Mesendoderm (in vitro differentiated cells): Measurements from ENCODE around the gene PIK3R3.

Experiments used
- DNase-seq: peaks from one replicate; pipeline ENCODE4 v3.0.0; 2013
- H2AK5ac ChIP-seq: 2 replicates; pipeline ENCODE4 v1.6.1; 2013; ENCODE audit warnings: low read length, inconsistent platforms
- H2BK120ac ChIP-seq: 2 replicates; pipeline ENCODE4 v1.6.1; 2013; ENCODE audit warnings: low read depth, mild to moderate bottlenecking, low read length, moderate library complexity, mixed read lengths
- H2BK15ac ChIP-seq: replicated peaks from 2 replicates; pipeline ENCODE4 v1.6.1; 2013; ENCODE audit warnings: low read depth, mild to moderate bottlenecking, moderate library complexity
- H2BK5ac ChIP-seq: 2 replicates; pipeline ENCODE4 v1.6.1; 2013; ENCODE audit warnings: low read length, inconsistent platforms
- H3K18ac ChIP-seq: 2 replicates; pipeline ENCODE4 v1.6.1; 2013; ENCODE audit warnings: mild to moderate bottlenecking, low read length, mixed read lengths
- H3K23ac ChIP-seq: one replicate; pipeline ENCODE4 v1.6.1; 2013; ENCODE audit warnings: low read length
- H3K27ac ChIP-seq: 2 replicates; pipeline ENCODE4 v1.5.1; 2013; ENCODE audit warnings: low read depth, mild to moderate bottlenecking, inconsistent platforms, low read length, moderate library complexity
- H3K27me3 ChIP-seq: 2 replicates; pipeline ENCODE4 v1.6.1; 2013; ENCODE audit warnings: low read length, control low read depth, mild to moderate bottlenecking, inconsistent platforms; ENCODE audit not compliant: insufficient read depth, poor library complexity
- H3K36me3 ChIP-seq: 2 replicates; pipeline ENCODE4 v1.6.1; 2013; ENCODE audit warnings: low read length, inconsistent platforms; ENCODE audit not compliant: control insufficient read depth, insufficient read depth
- H3K4ac ChIP-seq: one replicate; pipeline ENCODE4 v1.6.1; 2013; ENCODE audit warnings: low read depth, mild to moderate bottlenecking, low read length, moderate library complexity
- H3K4me1 ChIP-seq: 2 replicates; pipeline ENCODE4 v1.6.1; 2013; ENCODE audit warnings: low read depth, low read length, inconsistent platforms; ENCODE audit not compliant: control insufficient read depth
- H3K4me2 ChIP-seq: 2 replicates; pipeline ENCODE4 v1.6.1; 2013; ENCODE audit warnings: low read length
- H3K4me3 ChIP-seq: 2 replicates; pipeline ENCODE4 v1.5.1; 2013; ENCODE audit warnings: mild to moderate bottlenecking, low read length
- H3K56ac ChIP-seq: one replicate; pipeline ENCODE4 v1.6.1; 2013; ENCODE audit warnings: low read length
- H3K79me1 ChIP-seq: 2 replicates; pipeline ENCODE4 v1.6.1; 2013; ENCODE audit warnings: low read length, inconsistent platforms
- H3K79me2 ChIP-seq: 2 replicates; pipeline ENCODE4 v1.6.1; 2013; ENCODE audit warnings: mild to moderate bottlenecking, low read length; ENCODE audit not compliant: control insufficient read depth, insufficient read depth
- H3K9ac ChIP-seq: 2 replicates; pipeline ENCODE4 v1.6.1; 2013; ENCODE audit warnings: low read length, inconsistent platforms
- H4K5ac ChIP-seq: one replicate; pipeline ENCODE4 v1.6.1; 2013; ENCODE audit warnings: low read length
- H4K8ac ChIP-seq: one replicate; pipeline ENCODE4 v1.6.1; 2013; ENCODE audit warnings: low read depth, mild to moderate bottlenecking, control low read depth, low read length, moderate library complexity
- WGBS: extraction: QIAGEN DNeasy Blood & Tissue Kit; methylation state at CpG from one replicate; pipeline ENCODE4 v1.1.7; 2013; ENCODE audit warnings: low lambda C conversion rate, missing lambda C conversion rate; ENCODE audit not compliant: insufficient coverage; ENCODE audit errors: extremely low coverage; 5-methylcytosine and 5-hydroxymethylcytosine counted together

PIK3R3 gene

DNA sequence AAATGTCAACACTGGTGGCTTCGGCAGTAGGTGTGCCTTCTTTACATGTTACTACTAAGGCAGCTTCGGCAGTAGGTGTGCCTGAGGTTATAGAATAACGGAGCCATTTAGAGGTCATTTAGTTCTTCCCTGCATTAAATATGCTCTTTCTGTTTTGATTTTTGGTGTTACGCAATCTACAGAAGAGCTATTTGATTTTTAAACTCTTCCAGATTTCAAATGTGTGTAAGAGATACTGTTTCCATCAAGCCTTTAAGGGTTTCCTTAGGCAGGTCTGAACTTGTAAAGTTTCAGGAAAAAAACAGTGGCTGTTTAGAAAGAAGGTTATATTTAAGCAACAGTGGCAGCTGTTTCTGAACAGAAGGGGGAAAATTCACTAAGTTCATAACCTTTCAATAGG lies 54.8 kb downstream of the PIK3R3 start:
- Histone ChIP-seq H3K4me1 (no peaks in the 10 kb centered on the region), H2BK15ac (no peak overlapping the region), H3K9ac (no peak overlapping the region), H3K4me3 (no peak overlapping the region), H3K4me2 (no peak overlapping the region), H3K79me2 (no peaks in the 10 kb centered on the region), H3K79me1 (no peaks in the 10 kb centered on the region), H3K23ac (no peak overlapping the region), H3K27me3 (no peaks in the 10 kb centered on the region), H2BK5ac (no peak overlapping the region), H4K8ac (no peak overlapping the region), H3K4ac (no peak overlapping the region), H4K5ac (no peak overlapping the region), H2BK120ac (no peak overlapping the region), H3K27ac (no peak overlapping the region), H3K56ac (no peak overlapping the region), H2AK5ac (no peak overlapping the region), H3K36me3 (no peaks in the 10 kb centered on the region), H3K18ac (no peak overlapping the region)
- WGBS = no CpG with 5 or more reads among the region's 4 CpGs
- DNase-seq = no peak

DNA sequence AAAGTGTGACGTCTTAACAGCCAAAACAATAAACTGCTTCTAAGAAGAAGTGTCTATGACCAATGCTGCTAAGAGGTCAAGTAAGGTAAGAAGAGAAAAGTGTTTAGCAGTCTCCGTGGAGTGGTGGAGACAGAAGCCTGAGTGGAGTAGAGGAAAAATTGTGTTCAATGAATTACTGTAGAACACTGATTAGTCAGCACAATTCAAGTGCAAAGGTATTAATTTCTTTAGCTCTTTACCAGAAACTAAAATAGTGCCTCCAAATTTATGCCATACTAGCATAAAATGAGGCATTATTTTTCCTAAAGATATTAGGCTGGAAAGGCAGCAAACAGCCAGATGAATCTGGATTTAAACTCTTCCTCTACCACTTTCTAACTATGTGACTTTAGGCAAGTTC lies 56.1 kb downstream of the PIK3R3 start:
- no peaks in the 10 kb centered on the region for H3K36me3 ChIP-seq
- no peak overlapping the region for H3K4me2 ChIP-seq
- H3K4me3 ChIP-seq = no peak overlapping the region
- H3K27me3 ChIP-seq = no peaks in the 10 kb centered on the region
- no peak overlapping the region for H3K23ac ChIP-seq
- H4K5ac ChIP-seq = no peak overlapping the region
- no peak overlapping the region for H2AK5ac ChIP-seq
- H3K18ac ChIP-seq = no peak overlapping the region
- H3K4ac ChIP-seq = no peak overlapping the region
- H3K27ac ChIP-seq = no peak overlapping the region
- no peak overlapping the region for H2BK5ac ChIP-seq
- no CpG with 5 or more reads among the region's 2 CpGs for WGBS
- no peaks in the 10 kb centered on the region for H3K79me1 ChIP-seq
- no peak overlapping the region for H4K8ac ChIP-seq
- H2BK120ac ChIP-seq = no peak overlapping the region
- DNase-seq = no peak
- H3K9ac ChIP-seq = no peak overlapping the region
- H3K4me1 ChIP-seq = no peaks in the 10 kb centered on the region
- H2BK15ac ChIP-seq = no peak overlapping the region
- H3K79me2 ChIP-seq = no peaks in the 10 kb centered on the region
- H3K56ac ChIP-seq = no peak overlapping the region

GRCh38 chr1:46072975-46073374 lies 59.5 kb downstream of the PIK3R3 start:
- H3K56ac ChIP-seq = no peak overlapping the region

DNA sequence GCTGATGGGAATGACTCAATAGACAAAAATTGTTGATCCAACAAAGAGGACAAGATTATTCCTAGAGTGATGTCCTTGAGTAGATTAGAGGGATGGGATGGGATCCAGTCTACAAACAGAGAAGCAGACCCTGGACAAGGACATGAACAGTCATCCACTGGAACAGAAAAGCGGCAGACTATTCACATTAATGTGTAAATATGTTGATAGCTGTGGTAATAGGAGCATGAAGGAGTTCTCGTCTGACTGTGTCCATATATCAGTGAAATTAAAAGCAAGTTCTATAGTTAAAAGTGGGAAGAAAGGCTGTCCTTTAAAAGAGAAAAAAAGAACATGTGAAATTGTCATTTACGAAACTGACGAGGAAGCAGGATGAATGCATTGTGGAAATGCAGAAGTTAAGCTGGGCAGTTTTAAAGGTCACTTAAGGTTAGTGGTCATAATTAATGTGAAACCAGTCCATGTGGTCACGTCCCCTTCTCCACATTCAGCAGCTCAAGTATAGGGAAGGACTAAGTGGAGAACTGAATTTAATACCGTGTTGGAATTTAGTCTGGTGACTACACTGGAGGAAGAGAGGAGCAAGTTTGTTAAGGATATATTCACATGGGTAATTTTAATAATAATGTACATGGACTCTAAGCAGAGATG lies 62.1 kb downstream of the PIK3R3 start:
- Histone ChIP-seq H2AK5ac (no peak overlapping the region), H3K27ac (no peak overlapping the region), H3K4me2 (no peak overlapping the region), H3K4me1 (no peaks in the 10 kb centered on the region), H3K9ac (no peak overlapping the region), H4K5ac (no peak overlapping the region), H3K79me1 (no peaks in the 10 kb centered on the region), H4K8ac (no peak overlapping the region), H3K18ac (no peak overlapping the region), H3K4me3 (no peak overlapping the region), H2BK120ac (no peak overlapping the region), H3K56ac (no peak overlapping the region), H3K27me3 (no peaks in the 10 kb centered on the region), H2BK15ac (no peak overlapping the region), H3K79me2 (no peaks in the 10 kb centered on the region), H2BK5ac (no peak overlapping the region), H3K4ac (no peak overlapping the region), H3K36me3 (no peaks in the 10 kb centered on the region), H3K23ac (no peak overlapping the region)
- DNase-seq = no peak
- WGBS = no CpG with 5 or more reads among the region's 6 CpGs

More at GRCh38 chr1:46072975-46073374, 59.5 kb downstream of the PIK3R3 start:
- no peak for DNase-seq
- Histone ChIP-seq H3K27ac (no peak overlapping the region), H3K79me1 (no peaks in the 10 kb centered on the region), H3K4ac (no peak overlapping the region), H2BK15ac (no peak overlapping the region), H2BK120ac (no peak overlapping the region), H3K23ac (no peak overlapping the region), H3K4me1 (no peaks in the 10 kb centered on the region), H2AK5ac (no peak overlapping the region), H3K79me2 (no peaks in the 10 kb centered on the region), H3K36me3 (no peaks in the 10 kb centered on the region), H3K27me3 (no peaks in the 10 kb centered on the region), H3K4me3 (no peak overlapping the region), H2BK5ac (no peak overlapping the region), H3K9ac (no peak overlapping the region), H4K5ac (no peak overlapping the region), H3K4me2 (no peak overlapping the region), H4K8ac (no peak overlapping the region), H3K18ac (no peak overlapping the region)
- WGBS = no CpG with 5 or more reads among the region's 1 CpG

GRCh38 chr1:46068525-46068924 lies 63.9 kb downstream of the PIK3R3 start:
- Histone ChIP-seq H3K36me3 (no peaks in the 10 kb centered on the region), H3K9ac (no peak overlapping the region), H3K18ac (no peak overlapping the region), H3K27me3 (no peaks in the 10 kb centered on the region), H3K79me2 (no peaks in the 10 kb centered on the region), H3K27ac (no peak overlapping the region), H3K4me1 (no peaks in the 10 kb centered on the region), H3K23ac (no peak overlapping the region), H2BK5ac (no peak overlapping the region), H3K56ac (no peak overlapping the region), H3K4me3 (no peak overlapping the region), H3K79me1 (no peaks in the 10 kb centered on the region), H4K8ac (no peak overlapping the region), H3K4ac (no peak overlapping the region), H3K4me2 (no peak overlapping the region), H2BK120ac (no peak overlapping the region), H2BK15ac (no peak overlapping the region), H2AK5ac (no peak overlapping the region), H4K5ac (no peak overlapping the region)
- WGBS = no CpG with 5 or more reads among the region's 3 CpGs
- DNase-seq = no peak

DNA sequence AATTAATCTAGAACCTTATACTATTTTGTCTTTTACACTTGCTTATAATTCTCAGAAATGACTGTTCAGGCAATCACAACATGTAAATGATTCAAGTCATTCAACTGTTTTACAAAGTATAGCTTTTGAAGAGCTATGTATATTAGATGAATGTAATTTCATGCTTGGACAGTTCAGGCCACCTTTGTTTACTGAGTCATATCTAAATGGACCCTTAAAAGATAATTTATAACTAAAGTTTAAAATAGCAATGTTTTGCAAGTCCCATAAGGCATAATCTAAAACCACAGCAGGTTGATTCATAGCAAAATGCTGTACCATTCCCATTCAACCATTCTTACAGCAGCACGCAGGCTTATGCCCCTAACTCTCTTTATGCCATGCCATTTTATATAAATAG lies 64.8 kb downstream of the PIK3R3 start:
- no peak overlapping the region for H2BK5ac ChIP-seq
- no peak overlapping the region for H3K4ac ChIP-seq
- no peaks in the 10 kb centered on the region for H3K36me3 ChIP-seq
- H4K8ac ChIP-seq = no peak overlapping the region
- H3K79me1 ChIP-seq = no peaks in the 10 kb centered on the region
- no peak for DNase-seq
- no peaks in the 10 kb centered on the region for H3K27me3 ChIP-seq
- no peak overlapping the region for H3K23ac ChIP-seq
- no peak overlapping the region for H3K56ac ChIP-seq
- no peaks in the 10 kb centered on the region for H3K79me2 ChIP-seq
- no peak overlapping the region for H2BK15ac ChIP-seq
- no peak overlapping the region for H3K18ac ChIP-seq
- no peak overlapping the region for H3K9ac ChIP-seq
- WGBS = no CpG with 5 or more reads among the region's 1 CpG
- no peak overlapping the region for H2AK5ac ChIP-seq
- no peak overlapping the region for H4K5ac ChIP-seq
- H2BK120ac ChIP-seq = no peak overlapping the region
- no peak overlapping the region for H3K4me3 ChIP-seq
- no peak overlapping the region for H3K27ac ChIP-seq
- no peak overlapping the region for H3K4me2 ChIP-seq
- no peaks in the 10 kb centered on the region for H3K4me1 ChIP-seq
